Activated T-cell treated with anti-CD3 and anti-CD28 coated beads, Interleukin-2, amount 50 U/mL, for 1 hour (primary cell): ENCODE data around the gene PDZRN4.
"Not testable (repeated sequence)": the region's sequence is repeated elsewhere in the genome, so short reads cannot be mapped to it uniquely, and the experiment has no call there.

Source experiments
- DNase-seq: peaks from one replicate; pipeline ENCODE4 v3.0.0-alpha.2; 2020

PDZRN4 gene

GRCh38 chr12:41188058-41188840, at the start of gene PDZRN4:
Gene PDZRN4, plus strand, starts transcription at chr12:41188320.
- no peak for DNase-seq

GRCh38 chr12:41140117-41140516, 48.0 kb upstream of the PDZRN4 start:
- no peak for DNase-seq

GRCh38 chr12:41141104-41141503, 47.0 kb upstream of the PDZRN4 start:
- no peak for DNase-seq

GRCh38 chr12:41142376-41142775, 45.7 kb upstream of the PDZRN4 start:
- no peak for DNase-seq

GRCh38 chr12:41151793-41152192, 36.3 kb upstream of the PDZRN4 start:
- DNase-seq: no peak

GRCh38 chr12:41162461-41162860, 25.7 kb upstream of the PDZRN4 start:
- no peak for DNase-seq

GRCh38 chr12:41167701-41168100, 20.4 kb upstream of the PDZRN4 start:
- no peak for DNase-seq

- DNase-seq: no peak
These were observed 13.5 kb upstream of the PDZRN4 start for GRCh38 chr12:41174602-41175001.

- DNase-seq: not testable (repeated sequence)
These were observed 8.6 kb upstream of the PDZRN4 start for GRCh38 chr12:41179507-41179906.

GRCh38 chr12:41184864-41185263, 3.3 kb upstream of the PDZRN4 start:
- DNase-seq: no peak

GRCh38 chr12:41186026-41186425, 2.1 kb upstream of the PDZRN4 start:
- DNase-seq: no peak

- DNase-seq: no peak
These were observed 798 bp downstream of the PDZRN4 start for GRCh38 chr12:41188841-41189394.

GRCh38 chr12:41189395-41190251, 1.5 kb downstream of the PDZRN4 start:
- DNase-seq: no peak

GRCh38 chr12:41190338-41190737, 2.2 kb downstream of the PDZRN4 start:
- DNase-seq: no peak

- DNase-seq: not testable (repeated sequence)
These were observed 3.4 kb downstream of the PDZRN4 start for GRCh38 chr12:41191549-41191948.

GRCh38 chr12:41193311-41193710, 5.2 kb downstream of the PDZRN4 start:
- DNase-seq: no peak

GRCh38 chr12:41202051-41202450, 13.9 kb downstream of the PDZRN4 start:
- no peak for DNase-seq

- DNase-seq: no peak
These were observed 17.1 kb downstream of the PDZRN4 start for GRCh38 chr12:41205070-41205709.

GRCh38 chr12:41206298-41206697, 18.2 kb downstream of the PDZRN4 start:
- DNase-seq: no peak

GRCh38 chr12:41211448-41211847, 23.3 kb downstream of the PDZRN4 start:
- DNase-seq: no peak

- no peak for DNase-seq
These were observed 24.5 kb downstream of the PDZRN4 start for GRCh38 chr12:41212625-41213024.

GRCh38 chr12:41213107-41213506, 25.0 kb downstream of the PDZRN4 start:
- DNase-seq: no peak

GRCh38 chr12:41213648-41214047, 25.5 kb downstream of the PDZRN4 start:
- DNase-seq: no peak
